PFSK-1 (cell line): ENCODE results near the gene CARHSP1.

Experiments
- FOXP2 ChIP-seq: optimal IDR thresholded peaks from 2 replicates; pipeline ENCODE3; 2011; ENCODE audit warnings: borderline replicate concordance, control low read depth, inconsistent platforms; ENCODE audit not compliant: insufficient read depth; ENCODE audit errors: extremely low read length, extremely low read depth
- POLR2AphosphoS5 ChIP-seq: IDR thresholded peaks from 2 replicates; pipeline ENCODE4 v1.6.1; 2012; ENCODE audit warnings: low read depth, mild to moderate bottlenecking, control low read depth, low read length, moderate library complexity
- REST ChIP-seq, 2 experiments: IDR thresholded peaks; 2 replicates each; pipeline versions ENCODE4 v1.6.1 to v1.8.0; 2011 to 2012; ENCODE audit warnings: low read depth in 2 of 2, low read length in 2 of 2, control low read depth in 1 of 2, inconsistent platforms in 1 of 2, mild to moderate bottlenecking in 1 of 2, moderate library complexity in 1 of 2; ENCODE audit not compliant: insufficient read depth in 1 of 2
- SIN3A ChIP-seq: IDR thresholded peaks from 2 replicates; pipeline ENCODE4 v1.6.1; 2012; ENCODE audit warnings: mild to moderate bottlenecking, low read length, moderate library complexity, borderline replicate concordance; ENCODE audit not compliant: insufficient read depth
- TAF1 ChIP-seq: IDR thresholded peaks from 2 replicates; pipeline ENCODE4 v1.6.1; 2012; ENCODE audit warnings: low read length, control low read depth, borderline replicate concordance; ENCODE audit not compliant: insufficient read depth

Gene CARHSP1

DNA sequence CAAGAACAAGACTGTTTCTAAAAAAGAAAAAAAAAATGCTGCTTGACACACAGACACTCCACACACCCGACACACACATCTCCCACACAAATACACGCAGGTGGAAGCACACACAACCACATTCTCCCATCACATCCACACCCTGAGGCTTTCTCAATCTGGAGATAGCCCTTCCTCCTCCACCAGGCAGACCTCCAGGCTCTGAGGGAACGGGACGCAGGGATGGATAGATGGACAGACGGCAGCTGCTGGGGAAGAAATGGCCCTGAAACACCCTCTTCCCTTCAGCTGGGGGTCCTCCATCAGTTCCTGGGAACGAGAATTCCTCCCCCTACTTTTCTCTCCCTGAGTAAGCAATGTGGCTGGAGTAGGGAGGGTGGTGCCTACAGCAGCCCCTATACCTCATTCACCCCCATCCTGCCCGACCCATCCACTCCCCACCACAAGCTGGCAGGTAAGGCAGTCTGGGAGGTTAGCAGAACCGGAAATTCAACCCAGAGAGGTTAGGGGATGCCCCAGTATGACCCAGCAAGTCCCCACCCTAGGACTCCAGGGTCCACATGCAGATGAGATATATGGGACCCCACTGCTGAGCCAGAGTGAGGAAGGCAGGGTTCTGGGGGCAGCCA, 9.2 kb upstream of the CARHSP1 start:
- TF ChIP-seq POLR2AphosphoS5 = no peak
- no peak for TF ChIP-seq TAF1
- no peak for TF ChIP-seq REST (IDR thresholded peaks at IDR 0.05; ENCODE audit: insufficient read depth in 1 of 2, low read depth in 2 of 2, low read length in 2 of 2)
- TF ChIP-seq FOXP2 = no peak
- TF ChIP-seq SIN3A = no peak

- no peak for TF ChIP-seq REST (IDR thresholded peaks at IDR 0.05; ENCODE audit: insufficient read depth in 1 of 2, low read depth in 2 of 2, low read length in 2 of 2)
Measured at GRCh38 chr16:8874388-8874787, 5.6 kb upstream of the CARHSP1 start.

- no peak for TF ChIP-seq TAF1
- no peak for TF ChIP-seq REST (IDR thresholded peaks at IDR 0.05; ENCODE audit: insufficient read depth in 1 of 2, low read depth in 2 of 2, low read length in 2 of 2)
- TF ChIP-seq FOXP2 = no peak
- TF ChIP-seq POLR2AphosphoS5 = no peak
- no peak for TF ChIP-seq SIN3A
Measured at GRCh38 chr16:8872967-8873865, 4.4 kb upstream of the CARHSP1 start.

DNA sequence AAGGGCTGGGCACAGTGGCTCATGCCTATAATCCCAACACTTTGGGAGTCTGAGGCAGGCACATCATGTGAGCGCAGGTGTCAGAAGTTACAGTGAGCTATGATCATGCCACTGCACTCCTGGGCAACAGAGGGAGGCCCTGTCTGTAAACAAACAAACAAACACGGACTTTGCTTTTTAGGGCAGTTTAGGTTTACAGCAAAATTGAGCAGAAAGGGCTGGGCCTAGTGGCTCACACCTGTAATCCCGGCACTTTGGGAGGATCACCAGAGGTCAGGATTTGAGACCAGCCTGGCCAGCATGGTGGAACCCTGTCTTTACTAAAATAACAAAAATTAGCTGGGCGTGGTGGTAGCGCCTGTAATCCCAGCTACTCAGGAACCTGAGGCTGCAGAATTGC, 3.3 kb upstream of the CARHSP1 start:
- TF ChIP-seq TAF1 = no peak
- TF ChIP-seq SIN3A = no peak
- no peak for TF ChIP-seq POLR2AphosphoS5
- no peak for TF ChIP-seq REST (IDR thresholded peaks at IDR 0.05; ENCODE audit: insufficient read depth in 1 of 2, low read depth in 2 of 2, low read length in 2 of 2)
- TF ChIP-seq FOXP2 = no peak
